Keratinocyte (primary cell): Measurements from ENCODE around the gene ANKRD13D.

Source experiments
- CTCF ChIP-seq, 3 experiments: IDR thresholded peaks in 1 of 3; conservative IDR thresholded peaks in 1 of 3; optimal IDR thresholded peaks in 1 of 3; 2 replicates in 2 of 3; 3 replicates in 1 of 3; pipeline versions ENCODE3 to v1.5.1; 2011; ENCODE audit warnings: low read length in 3 of 3, mild to moderate bottlenecking in 3 of 3, moderate library complexity in 2 of 3, control low read depth in 1 of 3, inconsistent platforms in 1 of 3; ENCODE audit not compliant: insufficient read depth in 2 of 3; ENCODE audit errors: extremely low read depth in 1 of 3
- EZH2 ChIP-seq: IDR thresholded peaks from one replicate; pipeline ENCODE4 v1.6.1; 2012; ENCODE audit warnings: inconsistent platforms, mild to moderate bottlenecking, low read length, moderate library complexity

GRCh38 chr11:67279589-67280340, 9.3 kb upstream of the ANKRD13D start:
- TF ChIP-seq CTCF (optimal IDR thresholded peaks at IDR 0.05 in 1 of 3, IDR thresholded peaks at IDR 0.05 in 1 of 3, conservative IDR thresholded peaks at IDR 0.05 in 1 of 3; ENCODE audit: extremely low read depth in 1 of 3, insufficient read depth in 2 of 3, low read length in 3 of 3) (no peak), EZH2 (no peak)
